Stimulated activated CD4-positive, alpha-beta T cell treated with anti-CD3 and anti-CD28 coated beads, Interleukin-12 subunit alpha, Interleukin-12 subunit beta, amount 100 ng/mL, for 4 hours (primary cell): ENCODE results near the gene FAM89A.
"Not testable (repeated sequence)": the region's sequence is repeated elsewhere in the genome, so short reads cannot be mapped to it uniquely, and the experiment has no call there.

Experiments used
- DNase-seq: peaks from one replicate; pipeline ENCODE4 v3.0.0-alpha.2; 2020

Gene FAM89A

GRCh38 chr1:230984622-230985515 is 55.2 kb downstream of the FAM89A start:
- not testable (repeated sequence) for DNase-seq

DNA sequence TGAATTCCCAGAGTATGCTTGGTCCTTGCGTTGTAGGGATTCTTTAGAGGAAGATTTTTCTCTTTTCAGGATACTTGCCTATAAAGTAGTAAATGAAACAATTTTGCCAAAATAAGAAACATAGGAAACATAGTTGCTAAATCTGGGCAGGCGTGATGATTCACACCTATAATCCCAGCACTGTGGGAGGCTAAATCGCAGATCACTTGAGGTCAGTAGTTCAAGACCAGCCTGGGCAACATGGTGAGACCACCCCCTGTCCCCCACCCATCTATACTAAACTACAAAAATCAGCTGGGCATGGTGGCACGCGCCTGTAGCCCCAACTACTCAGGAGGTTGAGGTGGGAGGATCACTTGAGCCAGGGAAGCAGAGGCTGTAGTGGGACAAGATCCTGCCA is 56.2 kb downstream of the FAM89A start:
- no peak for DNase-seq

DNA sequence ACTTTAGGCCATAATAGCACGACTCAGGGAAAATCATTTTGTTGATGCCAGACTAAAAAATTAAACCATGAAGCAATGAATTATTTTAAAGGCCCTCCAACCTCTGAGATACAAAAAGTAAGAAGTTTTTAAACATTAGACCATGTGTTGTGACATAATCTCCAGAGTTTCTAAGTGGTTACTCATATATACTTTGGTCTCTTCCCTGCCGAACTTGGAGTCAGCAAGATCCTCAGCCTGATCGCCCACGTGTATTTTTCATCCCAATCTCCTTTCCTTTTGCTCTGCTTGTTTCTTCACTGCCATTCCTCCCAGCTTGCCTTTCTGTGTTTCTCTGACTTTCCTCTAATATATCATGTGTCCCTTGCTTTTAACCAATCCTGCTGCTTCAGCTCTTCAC is 57.4 kb downstream of the FAM89A start:
- no peak for DNase-seq

GRCh38 chr1:230979952-230980351 is 60.1 kb downstream of the FAM89A start:
- DNase-seq, result no peak

GRCh38 chr1:230979389-230979716 is 60.7 kb downstream of the FAM89A start:
- no peak for DNase-seq

- DNase-seq, result peak; percentile 97
Observed at GRCh38 chr1:230978491-230979388, 61.3 kb downstream of the FAM89A start, which contains the start of the genes ARV1 and TTC13. ARV1 (plus strand) TSS chr1:230979094; CDS start chr1:230979106, 12 bp downstream. TTC13 (minus strand) TSS chr1:230978861; CDS start chr1:230978830, 31 bp downstream.

DNA sequence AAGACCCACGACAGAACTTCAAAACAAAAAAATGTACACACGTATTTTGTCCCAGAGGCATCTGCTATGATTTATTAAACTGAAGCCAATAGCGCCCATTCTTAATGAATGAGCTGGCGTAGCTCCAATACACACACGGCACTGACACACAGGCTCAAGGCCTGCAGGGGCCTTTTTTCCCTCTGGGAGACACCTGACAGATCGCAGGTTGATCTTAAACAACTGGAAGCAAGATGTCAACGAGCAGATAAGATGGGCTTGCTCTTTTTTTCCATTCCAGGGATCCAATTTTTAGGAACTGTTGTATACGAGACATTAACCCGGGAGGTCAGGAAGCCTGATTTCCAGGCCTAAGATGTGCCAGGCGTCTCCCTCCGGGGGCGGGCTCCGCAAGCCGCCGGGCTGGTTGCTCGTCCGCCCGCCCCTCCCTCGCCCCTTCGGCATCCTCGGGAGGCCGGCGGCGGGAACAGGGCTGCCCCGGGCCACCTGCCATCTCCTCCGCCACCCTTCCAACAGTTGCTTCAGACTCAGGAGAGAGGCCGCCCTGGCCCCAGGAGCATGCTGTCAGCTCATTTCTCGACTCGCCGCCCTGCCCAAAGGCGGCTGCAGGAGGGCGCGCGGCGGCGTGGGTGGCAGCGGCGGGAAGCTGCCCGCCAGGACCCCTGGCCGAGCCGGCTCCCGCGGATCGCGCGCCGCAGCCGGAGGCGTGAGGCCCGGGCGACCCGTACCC is 62.1 kb downstream of the FAM89A start:
- DNase-seq, result peak; percentile 32

- no peak for DNase-seq
Observed at GRCh38 chr1:230976825-230977747, 63.0 kb downstream of the FAM89A start.

GRCh38 chr1:230976360-230976759 is 63.7 kb downstream of the FAM89A start:
- no peak for DNase-seq

GRCh38 chr1:230975636-230976035 is 64.4 kb downstream of the FAM89A start:
- no peak for DNase-seq

GRCh38 chr1:230972855-230973271 is 67.2 kb downstream of the FAM89A start:
- peak; percentile 10 for DNase-seq

- DNase-seq, result no peak
Observed at GRCh38 chr1:230971771-230972170, 68.3 kb downstream of the FAM89A start.

- no peak for DNase-seq
Observed at GRCh38 chr1:230970432-230970831, 69.6 kb downstream of the FAM89A start.
